GM21360 (cell line): ENCODE results near the gene ANKRD33B.
"Not testable (repeated sequence)": the region's sequence is repeated elsewhere in the genome, so short reads cannot be mapped to it uniquely, and the experiment has no call there.

Experiments used
- ATAC-seq: cut with Tn5 transposase; IDR thresholded peaks from one replicate; pipeline ENCODE4 v1.9.1; 2021; ENCODE audit warnings: mild to moderate bottlenecking, moderate library complexity; ENCODE audit not compliant: unreplicated experiment

ANKRD33B gene

GRCh38 chr5:10653751-10654400 is 90.0 kb downstream of the ANKRD33B start:
- no peak for ATAC-seq

GRCh38 chr5:10654566-10654965 is 90.7 kb downstream of the ANKRD33B start:
- ATAC-seq: no peak

DNA sequence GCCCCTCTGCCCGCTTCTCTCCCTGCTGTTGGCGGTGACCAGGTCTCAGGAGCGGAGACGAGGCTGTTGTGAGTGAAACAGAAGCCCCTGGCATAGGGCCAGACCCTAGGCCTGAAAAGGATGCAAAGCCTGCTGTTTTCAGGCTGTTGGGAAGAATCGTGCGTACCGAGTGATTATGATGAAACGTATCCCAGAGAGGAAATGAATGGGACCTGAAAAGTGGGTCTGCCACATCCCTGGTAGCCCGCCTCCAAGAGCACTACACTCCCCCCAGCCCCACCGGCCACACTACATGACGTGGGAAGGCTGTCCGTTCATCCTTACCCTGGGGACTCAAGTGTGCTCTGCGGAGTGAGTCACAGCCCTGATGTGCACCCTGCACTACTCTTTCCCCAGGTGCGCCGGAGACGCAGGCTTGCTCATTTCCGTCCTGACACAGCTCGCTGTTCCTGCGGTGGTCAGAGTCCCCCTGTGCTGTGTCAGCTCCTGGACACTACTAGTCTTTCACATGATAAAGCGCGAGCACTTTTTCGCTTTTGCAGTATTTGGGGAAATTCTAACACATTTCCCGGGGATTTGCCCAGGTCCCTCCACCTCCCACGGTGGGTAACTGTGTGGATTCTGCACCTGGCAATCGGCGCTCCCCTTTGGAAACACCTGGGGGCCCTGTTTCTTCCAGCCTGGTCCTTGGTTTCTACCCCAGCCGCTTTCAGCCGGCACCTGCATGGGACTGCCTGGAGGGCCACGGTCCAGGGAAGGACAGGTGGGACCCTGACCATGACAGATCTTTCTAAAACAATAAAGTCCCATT is 91.5 kb downstream of the ANKRD33B start:
- no peak for ATAC-seq

DNA sequence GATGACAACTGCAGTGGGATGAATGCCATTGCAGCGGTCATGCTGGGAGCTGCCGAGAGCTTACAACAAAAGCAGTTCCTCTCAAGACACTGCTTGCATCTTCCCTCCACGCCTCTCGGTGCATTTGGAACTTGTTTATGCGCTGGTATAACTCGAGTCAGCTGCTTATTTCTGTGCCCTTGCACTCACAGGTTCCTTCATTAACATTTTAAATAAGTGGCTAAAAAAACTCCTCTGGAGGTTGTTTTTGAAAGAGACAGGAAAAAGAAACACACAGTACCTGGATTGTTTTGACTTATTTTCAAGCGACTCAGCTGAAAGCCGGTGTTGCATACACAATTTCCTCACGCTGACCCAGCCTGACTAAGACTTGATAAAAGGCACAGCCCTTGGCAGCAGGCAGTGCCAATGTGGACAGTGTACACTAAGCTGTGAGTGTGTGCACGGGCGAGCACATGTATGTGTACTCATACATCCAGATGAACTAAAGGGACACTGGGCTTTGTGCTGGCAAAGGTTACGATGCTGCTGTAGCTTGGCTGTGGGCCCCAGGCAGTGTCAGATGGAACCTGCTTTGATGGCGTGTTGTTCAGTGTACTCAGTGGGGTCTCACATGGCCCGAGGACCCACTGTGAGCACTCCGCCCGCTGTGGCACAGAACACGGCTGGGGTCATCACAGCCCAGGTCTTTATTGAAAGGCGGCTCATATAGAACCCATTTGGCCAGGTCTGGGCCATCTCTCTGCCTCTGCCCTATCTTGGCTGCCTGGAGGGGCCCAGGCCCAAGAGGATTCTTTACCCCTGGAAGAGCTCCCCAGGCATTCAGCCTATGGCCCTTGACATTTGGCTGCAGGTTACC is 92.3 kb downstream of the ANKRD33B start:
- no peak for ATAC-seq

GRCh38 chr5:10658265-10658664 is 94.4 kb downstream of the ANKRD33B start:
- ATAC-seq: no peak

DNA sequence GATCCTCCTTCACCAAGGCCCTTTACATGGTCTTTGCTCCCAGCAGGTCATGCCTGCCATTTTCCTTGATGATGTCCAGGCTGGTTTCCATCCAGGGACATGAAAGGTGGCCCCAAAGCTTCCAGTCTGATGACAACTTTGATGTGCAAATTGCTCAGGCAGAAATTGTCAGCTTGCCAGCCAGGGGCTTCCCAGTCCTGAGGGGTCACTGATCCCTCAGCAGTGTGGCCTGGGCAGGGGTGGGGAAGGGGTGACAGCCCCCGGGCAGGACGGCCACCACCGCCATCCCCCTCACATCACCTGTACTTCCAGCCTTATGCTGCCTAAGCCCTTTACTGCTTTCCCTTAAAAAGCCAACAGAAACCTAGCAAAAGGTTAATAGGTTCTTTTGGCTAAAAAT is 96.3 kb downstream of the ANKRD33B start:
- no peak for ATAC-seq

DNA sequence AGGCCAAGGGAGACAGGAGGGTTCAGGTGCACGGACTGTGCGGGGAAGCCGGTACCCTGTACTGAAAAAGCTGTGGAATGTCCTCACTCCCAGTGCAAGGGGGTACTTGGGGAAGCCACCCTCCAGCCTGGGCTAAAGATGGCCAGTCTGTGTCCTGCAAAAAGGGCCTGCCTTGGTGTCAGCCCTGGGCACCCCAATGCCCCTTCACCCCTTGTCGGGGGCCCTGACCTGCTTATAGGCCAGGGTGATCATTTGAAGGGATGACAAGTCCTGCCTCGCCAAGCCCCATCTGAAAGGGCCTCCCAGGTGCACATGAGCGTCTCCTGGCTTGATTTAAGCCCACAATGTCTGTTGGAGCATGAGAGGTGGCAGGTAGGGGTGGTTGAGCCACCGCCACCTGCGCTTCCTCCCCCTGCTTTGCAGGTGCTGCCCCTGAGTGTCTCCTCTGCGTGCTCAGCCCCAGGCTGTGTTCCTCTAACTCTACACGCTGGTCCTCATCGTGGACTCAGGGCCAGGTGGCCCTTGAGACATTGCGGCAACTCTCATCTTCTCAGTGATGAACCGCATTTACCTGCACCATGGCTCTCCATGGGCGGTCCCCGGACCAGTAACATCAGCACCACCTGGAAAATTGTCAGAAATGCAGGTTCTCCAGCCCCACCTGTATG is 97.0 kb downstream of the ANKRD33B start:
- no peak for ATAC-seq

DNA sequence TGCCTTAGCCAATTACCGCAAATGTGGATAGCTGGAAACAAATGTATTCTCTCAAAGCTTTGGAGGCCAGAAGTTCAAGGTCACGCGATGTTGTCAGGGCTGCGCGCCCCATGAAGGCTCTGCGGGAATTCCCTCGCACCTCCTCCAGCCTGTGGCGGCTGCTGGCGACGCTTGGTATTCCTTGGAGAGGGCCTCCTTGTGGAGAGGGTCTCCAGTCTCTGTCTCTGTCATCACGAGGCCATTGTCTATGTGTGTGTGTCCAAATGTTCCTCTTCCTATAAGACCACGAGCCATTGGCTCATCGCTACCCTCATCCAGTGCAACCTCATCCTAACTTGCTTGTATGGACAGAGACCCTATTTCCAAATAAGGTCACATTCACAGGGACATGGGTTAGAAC is 97.5 kb downstream of the ANKRD33B start:
- ATAC-seq: no peak

- ATAC-seq: no peak
Observed at GRCh38 chr5:10662083-10662482, 98.2 kb downstream of the ANKRD33B start.

DNA sequence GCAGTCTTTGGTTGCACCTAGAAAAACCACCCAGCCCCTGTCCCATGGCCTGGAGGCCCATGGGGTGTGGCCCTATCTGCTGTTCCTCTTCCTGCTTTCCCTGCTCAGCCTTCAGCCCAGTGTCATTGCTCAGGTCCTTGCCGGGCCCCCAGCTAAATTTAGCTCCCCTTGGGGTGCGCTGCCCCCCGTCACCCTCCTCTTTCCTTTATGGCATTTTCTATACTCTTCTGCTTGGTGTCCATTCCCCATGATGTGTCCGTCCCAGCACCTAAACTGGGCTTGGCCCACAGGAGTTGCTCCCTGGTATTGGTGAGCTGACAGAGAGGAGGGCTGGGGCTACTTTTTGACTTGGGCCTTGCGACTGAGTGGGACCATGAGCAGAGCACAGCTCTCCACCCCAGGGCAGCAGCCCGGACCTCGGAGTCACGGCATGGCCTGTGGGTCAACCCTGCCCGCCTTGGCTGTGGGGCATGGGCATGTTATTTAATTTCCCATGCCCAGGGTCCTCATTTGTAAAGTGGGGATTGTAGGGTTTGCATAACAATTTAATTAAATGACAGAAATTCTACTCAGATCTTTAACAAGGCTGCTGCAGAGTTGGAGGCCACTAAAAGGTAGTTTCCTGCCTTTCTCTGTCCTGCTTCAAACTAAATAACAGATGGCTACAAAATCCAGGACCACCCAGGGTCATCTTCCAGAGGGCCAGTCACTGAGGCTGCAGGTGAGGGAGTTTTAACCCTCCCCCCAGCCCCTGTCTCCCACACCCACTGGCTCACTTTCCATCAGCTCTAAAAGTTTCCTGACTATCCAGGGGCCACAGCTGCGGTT is 99.0 kb downstream of the ANKRD33B start:
- no peak for ATAC-seq

DNA sequence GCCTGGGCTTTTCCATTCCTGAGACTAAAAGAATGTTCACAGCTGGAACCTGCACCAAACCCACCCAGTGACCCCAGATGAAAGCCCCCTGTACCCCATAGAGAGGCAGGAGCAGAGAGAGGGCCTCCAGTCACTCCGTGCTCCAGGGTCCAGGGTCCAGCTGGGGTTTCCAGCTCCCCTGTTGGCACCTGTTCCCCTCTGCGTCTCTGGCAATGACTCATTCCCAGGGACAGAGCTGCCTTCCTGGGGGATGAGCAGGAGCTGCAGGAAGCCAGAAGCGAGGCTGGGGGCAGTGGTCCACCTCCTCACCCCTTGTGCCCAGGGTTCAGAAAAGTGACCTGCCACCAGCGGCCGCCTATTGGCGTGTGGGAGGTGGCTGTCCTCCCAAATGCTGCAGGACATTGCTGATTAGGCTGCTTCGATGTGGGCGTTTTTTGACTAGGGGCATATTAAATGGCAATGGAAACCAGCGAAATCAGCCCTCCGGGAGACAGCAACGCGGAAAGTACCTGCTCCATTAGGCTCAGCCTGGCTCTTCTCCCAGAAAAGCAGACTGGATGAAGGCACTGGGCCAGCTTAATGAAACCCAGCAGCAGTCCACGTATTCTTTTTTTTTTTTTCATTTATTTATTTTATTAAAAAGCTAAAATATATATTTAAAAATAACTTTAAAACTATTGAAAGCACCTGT is 99.8 kb downstream of the ANKRD33B start:
- ATAC-seq: no peak

DNA sequence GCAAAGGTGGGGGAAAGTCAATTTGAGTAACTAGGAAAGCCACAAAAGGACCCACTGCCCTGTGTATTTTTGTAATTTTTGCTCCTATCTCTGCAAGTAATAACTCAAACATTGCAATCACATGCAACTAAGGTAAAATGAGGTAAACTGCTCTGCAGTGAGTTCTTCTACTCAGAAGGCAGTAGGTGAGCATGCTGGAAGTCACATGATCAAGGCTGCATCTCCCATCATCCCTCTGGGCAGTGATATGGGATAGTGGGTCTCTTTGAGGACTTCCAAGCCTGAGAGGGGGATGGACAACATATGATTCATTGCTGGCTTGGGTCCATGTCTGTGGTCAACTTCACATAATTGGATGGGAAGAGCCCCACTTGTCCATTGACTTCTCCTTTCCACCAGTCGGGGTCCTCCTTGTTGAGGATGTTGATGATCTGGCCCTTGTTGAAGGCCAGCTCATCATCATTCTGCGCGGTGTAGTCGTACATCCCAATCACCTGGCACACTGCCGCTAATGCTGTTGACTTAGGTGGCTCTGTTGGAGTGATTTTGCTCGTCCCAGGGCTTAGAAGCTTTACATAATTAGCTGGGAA is 100.4 kb downstream of the ANKRD33B start:
- ATAC-seq: not testable (repeated sequence)

GRCh38 chr5:10665799-10666198 is 101.9 kb downstream of the ANKRD33B start:
- no peak for ATAC-seq

DNA sequence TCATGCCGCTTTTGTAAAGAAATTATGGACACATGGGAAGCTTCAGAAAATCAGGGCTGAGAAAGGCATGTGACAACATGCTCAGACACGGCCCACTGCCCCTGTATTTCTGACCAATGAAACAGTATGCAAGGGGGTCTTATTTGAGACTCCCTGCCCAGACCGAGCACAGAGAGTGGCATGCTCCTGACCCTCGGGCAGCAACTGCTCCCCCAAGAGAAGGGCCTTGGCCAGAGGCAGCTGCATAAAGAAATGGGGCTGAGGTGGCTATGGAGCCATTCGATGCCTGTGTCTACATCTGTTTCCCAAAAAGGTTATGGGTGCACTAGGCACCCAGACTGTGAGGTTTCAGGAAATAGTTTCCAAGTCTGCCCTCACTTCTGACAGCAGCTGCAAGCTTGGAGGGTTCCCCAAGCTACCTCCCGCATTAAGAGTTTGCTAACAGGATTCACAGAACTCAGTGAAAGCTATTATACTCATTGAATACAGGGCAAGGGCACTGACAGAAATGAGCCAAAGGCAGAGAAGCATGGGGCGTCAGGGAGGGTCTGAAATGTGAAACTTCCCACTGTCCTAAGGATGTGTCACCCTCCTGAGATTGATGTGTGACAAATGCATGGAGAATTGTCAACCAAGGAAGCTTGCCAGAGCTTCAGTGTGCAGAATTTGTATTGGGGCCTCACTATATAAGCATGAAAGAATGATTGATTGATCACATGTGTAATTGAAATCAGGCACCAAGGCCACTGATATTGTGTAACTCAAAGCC is 102.8 kb downstream of the ANKRD33B start:
- ATAC-seq: no peak

GRCh38 chr5:10667431-10668057 is 103.7 kb downstream of the ANKRD33B start:
- ATAC-seq: no peak

DNA sequence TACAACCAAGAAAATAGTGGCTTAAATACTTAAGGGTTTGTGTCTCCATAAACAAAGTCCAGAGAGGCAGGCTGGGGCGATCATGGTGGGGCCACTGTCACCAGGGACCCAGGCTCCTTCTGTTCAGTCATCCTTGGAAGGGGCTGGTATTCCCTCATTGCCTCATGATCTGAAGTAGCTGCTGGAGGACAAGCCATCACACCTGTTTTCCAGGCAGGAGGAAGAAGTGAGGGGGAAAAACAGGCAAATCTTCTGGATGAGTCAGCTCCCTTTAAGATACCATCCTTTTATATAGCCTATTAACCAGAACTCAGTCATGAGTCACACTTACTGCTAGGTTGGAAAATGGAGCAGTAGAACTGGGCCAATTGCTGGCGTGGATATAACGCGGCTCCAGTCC is 104.8 kb downstream of the ANKRD33B start:
- ATAC-seq: no peak

- no peak for ATAC-seq
Observed at GRCh38 chr5:10669983-10670382, 106.1 kb downstream of the ANKRD33B start.
